ENCODE data around the gene CDKN2B. TPM values are rescaled to one million over a fixed set of nuclear protein-coding genes. Genes with fewer than 3 reads are reported as not detected.

CDKN2B gene
- total RNA-seq, 2 experiments from 2014 or later: not detected

DNA sequence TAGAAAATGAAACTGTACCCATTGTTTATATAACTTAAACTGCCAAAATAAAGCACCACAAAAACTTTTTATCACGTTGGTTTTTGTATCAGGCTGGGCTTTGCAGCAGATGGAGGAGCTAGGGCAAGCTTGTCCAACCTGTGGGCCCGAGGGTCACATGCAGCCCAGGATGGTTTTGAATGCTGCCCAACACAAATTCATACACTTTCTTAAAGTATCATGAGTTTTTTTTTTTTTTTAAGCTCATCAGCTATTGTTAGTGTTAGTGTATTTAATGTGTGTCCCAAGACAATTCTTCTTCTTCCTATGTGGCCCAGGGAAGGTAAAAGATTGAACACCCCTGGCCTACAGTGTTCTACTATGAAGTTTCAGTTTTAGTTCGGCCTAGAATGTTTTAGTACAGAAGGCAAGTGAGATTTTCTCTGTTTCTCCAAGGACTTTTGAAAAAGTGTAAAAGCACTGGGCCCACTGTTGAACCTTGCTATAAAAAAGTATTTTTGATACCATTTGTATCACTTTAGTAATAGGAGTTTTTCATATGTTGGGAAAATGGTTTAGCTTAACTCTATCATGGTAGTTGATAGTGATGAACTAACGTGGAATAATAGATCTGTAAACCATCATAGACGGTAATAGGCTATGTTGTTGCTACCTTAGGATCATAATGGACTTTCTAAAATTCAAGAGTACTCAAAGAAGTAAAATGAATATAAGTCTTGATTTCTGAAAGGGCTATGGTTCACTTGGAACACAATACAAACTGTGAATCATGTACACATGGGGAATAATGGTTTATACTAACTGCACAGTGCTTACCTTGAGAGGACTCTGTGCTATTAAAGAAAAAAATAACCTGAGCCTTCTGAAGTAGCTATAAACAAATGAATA lies 17.8 kb downstream of the CDKN2B start:
- Mint-ChIP-seq H3K9me3 (no peaks in the 10 kb centered on the region), H3K36me3 (ENCODE audit: low read depth) (peaks cover 10% of the 10 kb centered on the region), H3K4me1 (ENCODE audit: low read depth) (peaks cover 11% of the 10 kb centered on the region), H3K4me3 (peak overlapping the region; percentile 7), H3K27me3 (peaks cover 76% of the 10 kb centered on the region), H3K27ac (no peak overlapping the region)
- Histone ChIP-seq H3K4me3 (ENCODE audit: low read length) (no peak overlapping the region), H3K4me1 (ENCODE audit: insufficient read depth, low read length) (peaks cover 20% of the 10 kb centered on the region), H3K27ac (ENCODE audit: low read depth in 1 of 2, low read length in 2 of 2) (no peak overlapping the region), H3K36me3 (ENCODE audit: insufficient read depth, low read length) (no peaks in the 10 kb centered on the region), H3K27me3 (ENCODE audit: control insufficient read depth in 1 of 2, insufficient read depth in 2 of 2, low read length in 2 of 2) (peaks cover 17 to 51% of the 10 kb centered on the region in 2 experiments), H3K9me3 (ENCODE audit: control insufficient read depth in 1 of 2, insufficient read depth in 1 of 2, low read length in 2 of 2) (peaks cover 0 to 8% of the 10 kb centered on the region in 2 experiments)
- ChIA-PET POLR2A (no interaction called here), CTCF (no interaction called here)
- ATAC-seq (ENCODE audit: poor library complexity): no peak
- intact Hi-C loops (cut with DNase I, micrococcal nuclease): no loop called here
- TF ChIP-seq, protein P1, sequence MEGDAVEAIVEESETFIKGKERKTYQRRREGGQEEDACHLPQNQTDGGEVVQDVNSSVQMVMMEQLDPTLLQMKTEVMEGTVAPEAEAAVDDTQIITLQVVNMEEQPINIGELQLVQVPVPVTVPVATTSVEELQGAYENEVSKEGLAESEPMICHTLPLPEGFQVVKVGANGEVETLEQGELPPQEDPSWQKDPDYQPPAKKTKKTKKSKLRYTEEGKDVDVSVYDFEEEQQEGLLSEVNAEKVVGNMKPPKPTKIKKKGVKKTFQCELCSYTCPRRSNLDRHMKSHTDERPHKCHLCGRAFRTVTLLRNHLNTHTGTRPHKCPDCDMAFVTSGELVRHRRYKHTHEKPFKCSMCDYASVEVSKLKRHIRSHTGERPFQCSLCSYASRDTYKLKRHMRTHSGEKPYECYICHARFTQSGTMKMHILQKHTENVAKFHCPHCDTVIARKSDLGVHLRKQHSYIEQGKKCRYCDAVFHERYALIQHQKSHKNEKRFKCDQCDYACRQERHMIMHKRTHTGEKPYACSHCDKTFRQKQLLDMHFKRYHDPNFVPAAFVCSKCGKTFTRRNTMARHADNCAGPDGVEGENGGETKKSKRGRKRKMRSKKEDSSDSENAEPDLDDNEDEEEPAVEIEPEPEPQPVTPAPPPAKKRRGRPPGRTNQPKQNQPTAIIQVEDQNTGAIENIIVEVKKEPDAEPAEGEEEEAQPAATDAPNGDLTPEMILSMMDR (IDR thresholded peaks at IDR 0.05): no peak
- DNase-seq: no peak

GRCh38 chr9:21989440-21990189 lies 19.5 kb downstream of the CDKN2B start:
- Mint-ChIP-seq H3K36me3 (ENCODE audit: low read depth) (peaks cover under 1% of the 10 kb centered on the region), H3K9me3 (no peaks in the 10 kb centered on the region), H3K27ac (no peak overlapping the region), H3K4me1 (ENCODE audit: low read depth) (peaks cover 8% of the 10 kb centered on the region), H3K27me3 (peaks cover 79% of the 10 kb centered on the region), H3K4me3 (no peak overlapping the region)
- DNase-seq: no peak
- peaks cover 0 to 8% of the 10 kb centered on the region in 2 experiments for H3K9me3 ChIP-seq (ENCODE audit: control insufficient read depth in 1 of 2, insufficient read depth in 1 of 2, low read length in 2 of 2)
- no peak overlapping the region for H3K4me3 ChIP-seq (ENCODE audit: low read length)
- ChIA-PET POLR2A (interaction anchor here (0.5 kb wide), 1 partner anchor 9 kb away, joined by 4 read pairs; no protein-coding TSS in a partner anchor), CTCF (interaction anchor here (0.6 to 1.2 kb wide), 2 partner anchors 19 kb away, joined by 3 read pairs; no protein-coding TSS in a partner anchor)
- TF ChIP-seq, protein P1 (IDR thresholded peaks at IDR 0.05): no peak
- ATAC-seq (ENCODE audit: poor library complexity): no peak
- no peak overlapping the region for H3K27ac ChIP-seq (ENCODE audit: low read depth in 1 of 2, low read length in 2 of 2)
- peaks cover 10% of the 10 kb centered on the region for H3K4me1 ChIP-seq (ENCODE audit: insufficient read depth, low read length)
- H3K27me3 ChIP-seq (ENCODE audit: control insufficient read depth in 1 of 2, insufficient read depth in 2 of 2, low read length in 2 of 2): peaks cover 17 to 61% of the 10 kb centered on the region in 2 experiments
- H3K36me3 ChIP-seq (ENCODE audit: insufficient read depth, low read length): no peaks in the 10 kb centered on the region
- intact Hi-C loops (cut with DNase I, micrococcal nuclease): no loop called here

DNA sequence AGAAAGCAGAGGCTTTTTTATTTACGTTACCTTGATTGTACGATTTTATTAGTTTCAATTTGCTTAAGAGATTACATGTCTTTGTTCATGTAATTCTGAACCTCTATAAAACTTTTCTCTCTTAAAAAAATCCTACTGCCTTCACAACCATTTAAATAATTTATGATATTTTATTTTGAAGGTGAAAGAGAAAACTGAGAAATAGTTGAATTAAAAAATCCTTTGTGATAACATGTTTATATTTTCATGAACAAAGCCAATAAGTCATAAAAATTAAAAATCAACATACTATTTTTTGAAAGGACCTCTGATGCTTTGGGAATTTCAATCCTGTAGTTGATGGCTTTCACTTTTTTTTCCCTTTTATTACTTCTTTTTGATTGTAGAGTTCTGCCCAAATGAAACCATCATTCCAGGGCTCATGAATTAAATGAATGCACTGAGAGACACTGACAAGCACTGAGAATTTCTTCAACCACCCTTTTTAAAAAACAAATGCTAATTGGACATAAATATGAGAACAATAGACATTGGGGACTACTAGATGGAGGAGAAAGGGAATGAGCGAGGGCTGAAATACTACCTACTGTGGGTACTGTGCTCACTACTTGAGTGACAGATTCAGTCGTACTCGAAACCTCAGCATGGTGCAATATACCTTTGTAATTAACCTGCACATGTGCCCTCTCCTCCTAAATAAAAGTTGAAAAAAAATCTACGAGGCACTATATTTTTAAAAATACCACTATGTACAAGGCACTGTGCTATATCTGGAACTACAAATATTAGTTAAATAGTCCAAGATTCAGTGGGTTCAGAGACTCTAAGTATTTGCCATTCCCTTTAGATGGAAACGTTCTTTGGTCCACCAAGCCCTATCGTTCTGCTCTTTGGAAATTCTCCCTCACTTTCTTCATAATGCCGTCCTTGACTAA lies 20.8 kb downstream of the CDKN2B start:
- no peak for ATAC-seq (ENCODE audit: poor library complexity)
- TF ChIP-seq, protein P1 (IDR thresholded peaks at IDR 0.05): no peak
- CTCF ChIA-PET: interaction anchor here (0.6 kb wide), 1 partner anchor 18 kb away, joined by 3 read pairs; no protein-coding TSS in a partner anchor
- no peak overlapping the region for H3K4me3 ChIP-seq (ENCODE audit: low read length)
- H3K4me1 Mint-ChIP-seq (ENCODE audit: low read depth): peaks cover under 1% of the 10 kb centered on the region
- H3K4me1 ChIP-seq (ENCODE audit: insufficient read depth, low read length): peaks cover 1% of the 10 kb centered on the region
- intact Hi-C loops (cut with DNase I, micrococcal nuclease): no loop called here
- no peaks in the 10 kb centered on the region for H3K36me3 Mint-ChIP-seq (ENCODE audit: low read depth)
- DNase-seq: no peak
- H3K27ac ChIP-seq (ENCODE audit: low read depth in 1 of 2, low read length in 2 of 2): no peak overlapping the region
- peaks cover 85% of the 10 kb centered on the region for H3K27me3 Mint-ChIP-seq
- H3K36me3 ChIP-seq (ENCODE audit: insufficient read depth, low read length): no peaks in the 10 kb centered on the region
- peaks cover 24 to 74% of the 10 kb centered on the region in 2 experiments for H3K27me3 ChIP-seq (ENCODE audit: control insufficient read depth in 1 of 2, insufficient read depth in 2 of 2, low read length in 2 of 2)
- H3K27ac Mint-ChIP-seq: no peak overlapping the region
- H3K4me3 Mint-ChIP-seq: no peak overlapping the region
- no peaks in the 10 kb centered on the region for H3K9me3 Mint-ChIP-seq
- POLR2A ChIA-PET: no interaction called here
- H3K9me3 ChIP-seq (ENCODE audit: control insufficient read depth in 1 of 2, insufficient read depth in 1 of 2, low read length in 2 of 2): peaks cover 0 to 8% of the 10 kb centered on the region in 2 experiments

All from CD4-positive, alpha-beta T cell (primary cell).